PC-9 (cell line): ENCODE results near the gene ELF3. TPM values are rescaled to one million over a fixed set of nuclear protein-coding genes. Genes with fewer than 3 reads are reported as not detected.
"Not testable (repeated sequence)": the region's sequence is repeated elsewhere in the genome, so short reads cannot be mapped to it uniquely, and the experiment has no call there.

ENCODE experiments used
- BruUV-seq: library from RNA; stranded (reverse); fragments of 400-500 nt; replicated peaks from 2 replicates; lab custom pipeline; 2021; lab: Mats Ljungman, UMichigan
- CTCF ChIA-PET: fragments of 300-600 bp; sonication (Branson Sonifier 250); formaldehyde crosslinking; loops from one replicate; lab custom pipeline; 2022; ENCODE audit warnings: antibody characterized with exemption; lab: Charles Lee
- POLR2A ChIA-PET: fragments of 300-600 bp; sonication (Branson Sonifier 250); formaldehyde crosslinking; loops from one replicate; lab custom pipeline; 2022; ENCODE audit warnings: antibody characterized with exemption; ENCODE audit not compliant: unreplicated experiment; lab: Charles Lee
- DNase-seq, 2 experiments: peaks; one replicate each; pipeline versions ENCODE4 v3.0.0 to v3.0.0-alpha.2; 2015 to 2022; ENCODE audit warnings: mixed read lengths in 1 of 2
- H2AFZ ChIP-seq: fragments of 200-600 bp; sonication (generic); 2 replicates; pipeline ENCODE4 v1.8.1; 2017; ENCODE audit warnings: antibody characterized with exemption
- H3F3A ChIP-seq: fragments of 200-600 bp; sonication (generic); 2 replicates; pipeline ENCODE4 v1.8.1; 2017; ENCODE audit warnings: antibody characterized with exemption, mild to moderate bottlenecking, low read depth; ENCODE audit not compliant: insufficient read depth
- H3K27ac ChIP-seq: fragments of 200-600 bp; sonication (generic); 2 replicates; pipeline ENCODE4 v1.6.1; 2016; ENCODE audit warnings: mixed run types
- H3K27me3 ChIP-seq: fragments of 200-600 bp; sonication (generic); 2 replicates; pipeline ENCODE4 v1.6.1; 2016; ENCODE audit warnings: low read depth, mixed run types; ENCODE audit not compliant: insufficient read depth
- H3K36me3 ChIP-seq: fragments of 200-600 bp; sonication (generic); 2 replicates; pipeline ENCODE4 v1.6.1; 2016; ENCODE audit warnings: low read depth, mixed run types
- H3K4me1 ChIP-seq: fragments of 200-600 bp; sonication (generic); replicated peaks from 2 replicates; pipeline ENCODE4 v1.6.1; 2016; ENCODE audit warnings: mixed run types; ENCODE audit not compliant: insufficient read depth
- H3K4me2 ChIP-seq: fragments of 200-600 bp; sonication (generic); 2 replicates; pipeline ENCODE4 v1.6.1; 2017; ENCODE audit warnings: mixed run types
- H3K4me3 ChIP-seq: fragments of 200-600 bp; sonication (generic); 2 replicates; pipeline ENCODE4 v1.6.1; 2016; ENCODE audit warnings: mixed run types
- H3K79me2 ChIP-seq: fragments of 200-600 bp; sonication (generic); 2 replicates; pipeline ENCODE4 v1.6.1; 2017; ENCODE audit warnings: low read depth, mixed run types
- H3K9me2 ChIP-seq: fragments of 200-600 bp; sonication (generic); 2 replicates; pipeline ENCODE4 v1.8.1; 2017; ENCODE audit warnings: mild to moderate bottlenecking; ENCODE audit not compliant: insufficient read depth
- H3K9me3 ChIP-seq: fragments of 200-600 bp; sonication (generic); 2 replicates; pipeline ENCODE4 v1.8.1; 2016; ENCODE audit warnings: low read depth; ENCODE audit not compliant: insufficient read depth
- H4K20me1 ChIP-seq: fragments of 200-600 bp; sonication (generic); 2 replicates; pipeline ENCODE4 v1.8.1; 2017; ENCODE audit not compliant: insufficient read depth
- EZH2 ChIP-seq: fragments of 200-600 bp; sonication (generic); IDR thresholded peaks from 2 replicates; pipeline ENCODE4 v1.8.0; 2017; ENCODE audit warnings: antibody characterized with exemption, low read depth
- intact Hi-C: fragments of 100-400 bp; cut with micrococcal nuclease; formaldehyde crosslinking; loops from one replicate; pipeline ENCODE4 v1.10.0; 2022; ENCODE audit not compliant: unreplicated experiment
- total RNA-seq: library from RNA; stranded (reverse); gene quantifications from 2 replicates; pipeline ENCODE4 v1.2.3, GENCODE V29; 2021
- TF ChIP-seq, protein P1 (sequence below): fragments of 200-600 bp; sonication (generic); conservative IDR thresholded peaks from 2 replicates; pipeline ENCODE4 v1.6.1; 2017; ENCODE audit warnings: mixed run types, antibody characterized with exemption, mild to moderate bottlenecking, moderate library complexity

Gene ELF3
- total RNA-seq, 1 experiment from 2014 or later = 295 TPM

DNA sequence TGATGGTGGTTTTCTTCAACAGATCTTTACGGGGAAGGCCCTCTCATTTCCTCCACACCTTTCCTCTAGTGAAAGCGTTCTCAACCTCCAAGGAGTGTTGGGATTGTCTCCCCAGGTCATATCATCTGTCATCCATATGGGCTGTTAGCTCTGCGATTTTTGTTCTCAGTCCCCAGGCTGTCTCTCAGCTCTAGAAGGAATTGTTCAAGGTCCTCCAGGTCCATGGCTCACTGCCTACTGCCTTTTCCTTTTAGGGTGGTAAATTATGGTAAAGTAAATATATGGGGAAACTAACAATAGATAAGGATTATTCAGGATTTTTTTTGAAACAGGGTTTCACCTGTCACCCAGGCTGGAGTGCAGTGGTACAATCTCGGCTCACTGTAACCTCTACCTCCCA is 37.6 kb downstream of the ELF3 start:
- CTCF ChIA-PET = interaction anchor here (0.5 to 0.7 kb wide), 2 partner anchors 48 to 65 kb away, joined by 3 read pairs; no protein-coding TSS in a partner anchor
- Histone ChIP-seq H3K4me2 (peak overlapping the region; percentile 76), H3K4me3 (no peak overlapping the region), H3K79me2 (no peaks in the 10 kb centered on the region), H3K4me1 (peaks cover 69% of the 10 kb centered on the region), H3K27ac (peak overlapping the region; percentile 98), H3K27me3 (no peaks in the 10 kb centered on the region), H4K20me1 (no peaks in the 10 kb centered on the region), H3K36me3 (no peaks in the 10 kb centered on the region), H3K9me3 (no peaks in the 10 kb centered on the region), H3K9me2 (no peaks in the 10 kb centered on the region), H2AFZ (no peak overlapping the region), H3F3A (peaks cover 53% of the 10 kb centered on the region)
- POLR2A ChIA-PET = interaction anchor here (0.6 to 2.5 kb wide), 4 partner anchors 9 to 93 kb away, joined by 3 to 60 read pairs (median 20); partner anchors contain the start of gene TIMM17A
- no peak for DNase-seq
- intact Hi-C loops = loop anchor here (1.0 kb wide), 1 partner anchor 8 kb away; no protein-coding TSS in a partner anchor
- BruUV-seq = no TSS peak
- no peak for TF ChIP-seq EZH2
- TF ChIP-seq, protein P1, sequence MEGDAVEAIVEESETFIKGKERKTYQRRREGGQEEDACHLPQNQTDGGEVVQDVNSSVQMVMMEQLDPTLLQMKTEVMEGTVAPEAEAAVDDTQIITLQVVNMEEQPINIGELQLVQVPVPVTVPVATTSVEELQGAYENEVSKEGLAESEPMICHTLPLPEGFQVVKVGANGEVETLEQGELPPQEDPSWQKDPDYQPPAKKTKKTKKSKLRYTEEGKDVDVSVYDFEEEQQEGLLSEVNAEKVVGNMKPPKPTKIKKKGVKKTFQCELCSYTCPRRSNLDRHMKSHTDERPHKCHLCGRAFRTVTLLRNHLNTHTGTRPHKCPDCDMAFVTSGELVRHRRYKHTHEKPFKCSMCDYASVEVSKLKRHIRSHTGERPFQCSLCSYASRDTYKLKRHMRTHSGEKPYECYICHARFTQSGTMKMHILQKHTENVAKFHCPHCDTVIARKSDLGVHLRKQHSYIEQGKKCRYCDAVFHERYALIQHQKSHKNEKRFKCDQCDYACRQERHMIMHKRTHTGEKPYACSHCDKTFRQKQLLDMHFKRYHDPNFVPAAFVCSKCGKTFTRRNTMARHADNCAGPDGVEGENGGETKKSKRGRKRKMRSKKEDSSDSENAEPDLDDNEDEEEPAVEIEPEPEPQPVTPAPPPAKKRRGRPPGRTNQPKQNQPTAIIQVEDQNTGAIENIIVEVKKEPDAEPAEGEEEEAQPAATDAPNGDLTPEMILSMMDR = no peak

DNA sequence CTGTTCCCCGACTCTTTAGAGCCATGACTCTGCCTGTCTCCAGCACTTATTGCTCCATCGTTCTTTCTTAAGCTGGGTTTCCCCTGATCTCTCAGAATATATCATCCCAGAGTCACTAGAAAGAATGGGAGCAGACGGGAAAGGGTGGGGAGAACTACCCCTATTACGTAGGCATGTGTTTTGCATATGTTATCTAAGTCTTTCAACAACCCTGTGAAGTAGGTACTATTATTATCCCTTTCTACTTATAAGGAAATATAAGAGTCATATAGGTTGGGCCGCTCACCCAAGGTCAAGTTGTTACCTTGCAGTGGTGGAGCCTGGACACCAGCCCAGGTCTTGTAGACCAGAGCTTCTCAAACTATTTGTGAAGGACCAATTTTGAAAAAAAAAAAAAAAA is 38.7 kb downstream of the ELF3 start:
- H4K20me1 ChIP-seq = no peaks in the 10 kb centered on the region
- no peaks in the 10 kb centered on the region for H3K9me2 ChIP-seq
- no peak overlapping the region for H2AFZ ChIP-seq
- DNase-seq = no peak
- peak overlapping the region; percentile 98 for H3K27ac ChIP-seq
- H3K4me1 ChIP-seq = peaks cover 58% of the 10 kb centered on the region
- H3F3A ChIP-seq = peaks cover 48% of the 10 kb centered on the region
- no peak overlapping the region for H3K4me2 ChIP-seq
- no peak overlapping the region for H3K4me3 ChIP-seq
- H3K36me3 ChIP-seq = no peaks in the 10 kb centered on the region
- no peaks in the 10 kb centered on the region for H3K79me2 ChIP-seq
- POLR2A ChIA-PET = interaction anchor here (0.6 to 1.1 kb wide), 3 partner anchors 11 to 63 kb away, joined by 4 to 9 read pairs (median 6); no protein-coding TSS in a partner anchor
- CTCF ChIA-PET = interaction anchor here (0.6 kb wide), 1 partner anchor 50 kb away, joined by 20 read pairs; no protein-coding TSS in a partner anchor
- no peaks in the 10 kb centered on the region for H3K9me3 ChIP-seq
- no TSS peak for BruUV-seq
- TF ChIP-seq EZH2 = no peak
- TF ChIP-seq, protein P1 = no peak
- H3K27me3 ChIP-seq = no peaks in the 10 kb centered on the region
- intact Hi-C loops = no loop called here

DNA sequence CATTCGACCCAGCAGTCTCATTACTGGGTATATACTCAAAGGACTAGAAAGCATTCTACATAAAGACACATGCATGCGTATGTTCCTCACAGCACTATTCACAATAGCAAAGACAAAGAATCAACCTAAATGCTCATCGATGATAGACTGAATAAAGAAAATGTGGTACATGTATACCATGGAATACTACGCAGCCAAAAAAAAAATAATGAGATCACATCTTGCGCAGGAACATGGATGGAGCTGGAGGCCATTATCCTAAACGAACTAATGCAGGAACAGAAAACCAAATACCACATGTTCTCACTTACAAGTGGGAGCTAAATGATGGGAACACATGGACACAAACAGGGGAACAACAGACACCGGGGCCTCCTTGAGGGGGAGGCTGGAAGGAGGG is 43.7 kb downstream of the ELF3 start:
- H3K4me2 ChIP-seq = no peak overlapping the region
- H4K20me1 ChIP-seq = no peaks in the 10 kb centered on the region
- no peak overlapping the region for H3K27ac ChIP-seq
- H3K9me3 ChIP-seq = no peaks in the 10 kb centered on the region
- no peak for TF ChIP-seq EZH2
- TF ChIP-seq, protein P1 = no peak
- peaks cover 46% of the 10 kb centered on the region for H3K4me1 ChIP-seq
- no peak overlapping the region for H3K4me3 ChIP-seq
- H3F3A ChIP-seq = peaks cover 43% of the 10 kb centered on the region
- H3K36me3 ChIP-seq = no peaks in the 10 kb centered on the region
- no peak overlapping the region for H2AFZ ChIP-seq
- DNase-seq = no peak
- intact Hi-C loops = no loop called here
- ChIA-PET POLR2A (interaction anchor here (0.6 to 0.7 kb wide), 2 partner anchors 8 to 33 kb away, joined by 3 to 5 read pairs; no protein-coding TSS in a partner anchor), CTCF (interaction anchor here (0.7 kb wide), 1 partner anchor 495 kb away, joined by 3 read pairs; no protein-coding TSS in a partner anchor)
- H3K9me2 ChIP-seq = no peaks in the 10 kb centered on the region
- H3K27me3 ChIP-seq = no peaks in the 10 kb centered on the region
- H3K79me2 ChIP-seq = no peaks in the 10 kb centered on the region
- no TSS peak for BruUV-seq

DNA sequence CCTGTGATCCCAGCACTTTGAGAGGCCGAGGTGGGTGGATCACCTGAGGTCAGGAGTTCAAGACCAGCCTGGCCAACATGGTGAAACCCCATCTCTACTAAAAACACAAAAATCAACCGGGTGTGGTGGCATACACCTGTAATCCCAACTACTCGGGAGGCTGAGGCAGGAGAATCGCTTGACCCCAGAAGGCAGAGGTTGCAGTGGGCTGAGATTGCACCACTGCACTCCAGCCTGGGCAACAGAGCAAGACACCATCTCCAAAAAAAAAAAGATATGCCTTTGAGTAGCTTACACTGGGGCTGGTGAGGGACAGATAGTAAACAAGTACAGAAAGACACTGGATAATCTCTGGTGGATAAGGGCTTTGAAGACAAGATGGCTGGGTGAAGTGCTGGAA is 44.3 kb downstream of the ELF3 start:
- H3K9me3 ChIP-seq, H2AFZ ChIP-seq, BruUV-seq, H3K27me3 ChIP-seq, H3K36me3 ChIP-seq, intact Hi-C loops, H3K27ac ChIP-seq, H4K20me1 ChIP-seq, H3K4me2 ChIP-seq, H3K79me2 ChIP-seq, H3K9me2 ChIP-seq, H3K4me3 ChIP-seq, DNase-seq: not testable (repeated sequence)
- H3F3A ChIP-seq = peaks cover 46% of the 10 kb centered on the region
- peaks cover 46% of the 10 kb centered on the region for H3K4me1 ChIP-seq
- CTCF ChIA-PET = interaction anchor here (0.7 kb wide), 1 partner anchor 495 kb away, joined by 3 read pairs; no protein-coding TSS in a partner anchor
- POLR2A ChIA-PET = interaction anchor here (0.6 kb wide), 1 partner anchor 32 kb away, joined by 3 read pairs; no protein-coding TSS in a partner anchor
